ENCODE data around the gene KRT15.

The KRT15 gene

GRCh38 chr17:41505809-41506767 lies 12.6 kb downstream of the KRT15 start:
- no peak for DNase-seq (ENCODE audit: extremely low read depth in 1 of 2, low read depth in 1 of 2)

DNA sequence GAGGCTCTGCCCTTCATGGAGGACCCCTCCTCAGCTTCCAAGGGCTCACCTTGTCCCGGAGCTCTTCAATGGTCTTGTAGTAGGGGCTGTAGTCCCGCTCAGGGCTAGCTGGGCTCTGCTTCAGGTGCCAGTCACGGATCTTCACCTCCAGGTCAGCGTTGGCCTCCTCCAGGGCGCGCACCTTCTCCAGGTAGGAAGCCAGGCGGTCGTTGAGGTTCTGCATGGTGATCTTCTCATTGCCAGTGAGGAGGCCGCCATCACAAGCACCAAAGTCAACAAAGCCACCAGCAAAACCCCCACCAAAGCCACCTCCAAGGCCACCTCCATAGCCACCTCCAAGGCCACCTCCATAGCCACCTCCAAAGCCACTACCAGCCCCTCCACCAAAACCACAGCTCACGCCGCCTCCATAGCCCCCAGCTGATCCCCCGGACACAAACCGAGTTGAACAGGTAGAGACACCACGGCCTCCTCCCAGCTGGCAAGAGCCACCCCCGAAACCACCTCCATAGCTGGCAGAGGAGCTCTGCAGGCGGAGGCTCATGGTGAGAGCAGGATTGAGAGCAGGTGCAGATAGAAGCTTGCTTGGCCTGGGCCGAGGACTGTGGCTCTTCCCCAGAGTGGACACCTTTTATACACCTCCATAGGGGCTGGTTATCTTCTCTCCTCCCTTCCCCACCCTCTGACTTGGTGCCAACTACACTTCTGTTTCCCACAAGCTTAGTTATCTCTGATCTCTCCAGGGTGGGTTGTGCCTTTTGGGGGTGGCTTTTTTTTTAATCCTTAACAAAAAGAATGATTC lies 13.5 kb downstream of the KRT15 start, which contains the start of gene KRT13:
Gene KRT13, minus strand, starts transcription at position 606 of the 802 bp plus-strand sequence. Its CDS starts 62 bp downstream, at position 544.
- no peak for DNase-seq (ENCODE audit: extremely low read depth in 1 of 2, low read depth in 1 of 2)

GRCh38 chr17:41504246-41504977 lies 14.3 kb downstream of the KRT15 start:
- no peak for DNase-seq (ENCODE audit: extremely low read depth in 1 of 2, low read depth in 1 of 2)

GRCh38 chr17:41503202-41503601 lies 15.5 kb downstream of the KRT15 start:
- DNase-seq (ENCODE audit: extremely low read depth in 1 of 2, low read depth in 1 of 2), result no peak

- no peak for DNase-seq (ENCODE audit: extremely low read depth in 1 of 2, low read depth in 1 of 2)
Measured at GRCh38 chr17:41500131-41500911, 18.4 kb downstream of the KRT15 start.

DNA sequence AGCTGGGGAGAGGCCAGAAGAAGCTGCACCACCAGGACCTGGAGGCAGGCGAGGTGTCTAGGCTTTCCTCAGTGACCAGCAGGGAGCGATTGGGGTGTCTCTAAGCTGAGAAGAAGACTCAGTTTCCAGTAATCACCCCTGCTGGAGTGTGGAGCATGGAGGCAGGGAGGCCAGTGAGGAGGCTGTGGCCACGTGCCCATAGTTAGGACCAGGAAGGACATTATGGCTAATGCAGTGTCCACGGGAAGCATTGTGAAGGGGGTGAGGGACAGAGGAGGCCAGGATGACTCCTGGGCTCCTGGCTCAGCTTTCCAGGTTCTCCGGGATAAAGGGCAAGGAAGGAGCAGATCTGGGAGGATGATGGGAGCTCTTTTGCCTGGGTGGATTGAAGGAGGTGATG lies 19.0 kb downstream of the KRT15 start:
- no peak for DNase-seq (ENCODE audit: extremely low read depth in 1 of 2, low read depth in 1 of 2)

- no peak for DNase-seq (ENCODE audit: extremely low read depth in 1 of 2, low read depth in 1 of 2)
Measured at GRCh38 chr17:41498276-41498675, 20.4 kb downstream of the KRT15 start.

GRCh38 chr17:41496803-41497484 lies 21.7 kb downstream of the KRT15 start:
- peak; percentile 62 to 70 for DNase-seq (ENCODE audit: extremely low read depth in 1 of 2, low read depth in 1 of 2)

GRCh38 chr17:41494524-41494923 lies 24.2 kb downstream of the KRT15 start:
- no peak for DNase-seq (ENCODE audit: extremely low read depth in 1 of 2, low read depth in 1 of 2)

DNA sequence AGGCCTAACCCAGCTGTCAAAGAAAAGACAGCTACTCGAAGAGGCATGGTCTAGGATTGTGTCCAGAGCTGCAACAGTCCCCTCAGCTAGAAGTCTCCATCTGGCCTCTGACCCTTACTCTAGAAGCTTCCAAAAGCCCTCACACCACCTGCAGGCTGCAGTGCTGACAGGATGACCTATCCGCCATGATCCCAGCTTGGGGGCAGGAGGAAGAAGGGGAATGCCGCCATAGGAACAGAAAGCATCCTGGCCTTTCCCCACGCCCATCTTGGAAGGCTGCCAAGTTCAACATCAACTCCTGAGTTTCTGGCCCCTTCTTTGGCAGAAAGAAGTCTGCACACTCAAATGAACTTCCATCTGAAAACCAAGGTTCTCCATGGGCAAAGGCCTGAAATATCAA lies 25.9 kb downstream of the KRT15 start:
- DNase-seq (ENCODE audit: extremely low read depth in 1 of 2, low read depth in 1 of 2), result no peak

- no peak for DNase-seq (ENCODE audit: extremely low read depth in 1 of 2, low read depth in 1 of 2)
Measured at GRCh38 chr17:41492351-41492750, 26.3 kb downstream of the KRT15 start.

GRCh38 chr17:41491476-41491875 lies 27.2 kb downstream of the KRT15 start:
- DNase-seq (ENCODE audit: extremely low read depth in 1 of 2, low read depth in 1 of 2), result no peak

DNA sequence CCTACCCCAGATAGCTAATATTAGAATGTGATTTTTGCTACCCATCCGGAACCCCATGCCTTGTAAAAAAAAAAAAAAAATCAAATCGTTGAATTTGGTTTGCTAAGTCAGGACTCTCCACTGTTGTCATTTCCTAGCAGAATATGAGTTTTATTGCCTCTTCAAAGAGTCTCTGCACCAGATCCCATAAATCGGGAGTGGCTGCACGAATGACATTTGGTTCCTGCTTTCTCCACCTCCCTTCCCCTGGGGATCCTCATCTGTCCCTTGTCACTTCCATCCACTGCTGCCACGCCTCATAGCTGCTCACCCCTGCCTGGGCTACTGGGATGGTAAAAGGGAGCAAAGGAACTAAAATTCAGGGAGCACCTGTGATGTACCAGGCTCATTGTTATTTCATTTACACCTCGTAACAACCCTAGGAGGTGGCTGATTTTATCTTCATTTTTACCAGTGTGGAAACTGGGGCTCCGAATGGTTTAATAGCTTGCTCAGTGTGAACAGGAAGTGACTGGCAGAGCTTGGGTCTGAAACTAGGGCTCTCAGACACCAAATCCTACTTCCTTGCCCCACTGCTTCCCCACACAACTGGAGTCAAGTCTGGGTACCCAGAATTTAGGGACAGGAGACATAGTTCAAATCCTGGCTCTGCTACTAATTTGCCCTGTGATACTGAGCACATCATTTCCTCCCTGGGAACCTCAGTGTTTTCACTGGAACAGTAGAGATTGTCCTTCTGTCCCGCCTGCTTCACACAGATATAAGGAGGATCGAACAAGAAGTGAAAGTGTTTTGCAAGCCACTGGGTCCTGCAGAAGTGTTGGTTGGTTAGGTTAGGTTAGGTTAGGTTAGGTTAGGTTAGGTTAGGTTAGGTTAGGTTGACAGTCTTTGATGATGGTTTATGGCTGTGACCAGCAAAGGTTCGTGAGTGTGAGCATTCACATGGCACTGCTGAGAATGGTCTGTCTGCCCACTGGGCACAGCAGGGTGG lies 28.4 kb downstream of the KRT15 start:
- DNase-seq (ENCODE audit: extremely low read depth in 1 of 2, low read depth in 1 of 2), result no peak

GRCh38 chr17:41489531-41489930 lies 29.2 kb downstream of the KRT15 start, which contains the start of gene KRT36:
TSS of gene KRT36 (minus strand) at chr17:41489910. CDS start at chr17:41489864, 46 bp downstream.
- no peak for DNase-seq (ENCODE audit: extremely low read depth in 1 of 2, low read depth in 1 of 2)

GRCh38 chr17:41486809-41487530 lies 31.7 kb downstream of the KRT15 start:
- DNase-seq (ENCODE audit: extremely low read depth in 1 of 2, low read depth in 1 of 2), result peak; percentile 3 to 22

GRCh38 chr17:41486316-41486715 lies 32.4 kb downstream of the KRT15 start:
- no peak for DNase-seq (ENCODE audit: extremely low read depth in 1 of 2, low read depth in 1 of 2)
